HEK293T (cell line): ENCODE results near the gene USP17L15.
"Not testable (repeated sequence)": the region's sequence is repeated elsewhere in the genome, so short reads cannot be mapped to it uniquely, and the experiment has no call there.

ENCODE experiments used
- CTCF ChIA-PET: fragments of 350-600 bp; formaldehyde crosslinking; extraction: SDS; loops from one replicate; lab custom pipeline; 2021; ENCODE audit warnings: antibody characterized with exemption, inconsistent platforms; lab: Yijun Ruan, JAX
- POLR2A ChIA-PET: fragments of 350-600 bp; formaldehyde crosslinking; extraction: SDS; loops from one replicate; lab custom pipeline; 2020; ENCODE audit warnings: antibody characterized with exemption, inconsistent platforms; lab: Yijun Ruan, JAX
- DNase-seq: peaks from one replicate; pipeline ENCODE4 v3.0.0; 2012; ENCODE audit warnings: mixed read lengths; ENCODE audit errors: extremely low spot score

Gene USP17L15

GRCh38 chr4:9234085-9234484, at the start of gene USP17L15:
TSS of gene USP17L15 (plus strand) at chr4:9234385. CDS start at chr4:9234385, 0 bp downstream.
- POLR2A ChIA-PET, CTCF ChIA-PET, DNase-seq: not testable (repeated sequence)

- POLR2A ChIA-PET, DNase-seq, CTCF ChIA-PET: not testable (repeated sequence)
Observed at GRCh38 chr4:9210357-9210756, 23.8 kb upstream of the USP17L15 start, which contains the start of gene USP17L10. TSS of gene USP17L10 (plus strand) at chr4:9210657. CDS start at chr4:9210657, 0 bp downstream.

GRCh38 chr4:9214701-9215100, 19.5 kb upstream of the USP17L15 start:
- CTCF ChIA-PET, DNase-seq, POLR2A ChIA-PET: not testable (repeated sequence)

GRCh38 chr4:9215105-9215504, 19.1 kb upstream of the USP17L15 start, which contains the start of gene USP17L11:
TSS of gene USP17L11 (plus strand) at chr4:9215405. CDS start at chr4:9215405, 0 bp downstream.
- CTCF ChIA-PET, DNase-seq, POLR2A ChIA-PET: not testable (repeated sequence)

GRCh38 chr4:9219852-9220251, 14.3 kb upstream of the USP17L15 start, which contains the start of gene USP17L12:
TSS of gene USP17L12 (plus strand) at chr4:9220152. CDS start at chr4:9220152, 0 bp downstream.
- POLR2A ChIA-PET, DNase-seq, CTCF ChIA-PET: not testable (repeated sequence)

GRCh38 chr4:9224596-9224995, 9.6 kb upstream of the USP17L15 start, which contains the start of gene USP17L13:
TSS of gene USP17L13 (plus strand) at chr4:9224896. CDS start at chr4:9224896, 0 bp downstream.
- CTCF ChIA-PET, DNase-seq, POLR2A ChIA-PET: not testable (repeated sequence)

GRCh38 chr4:9230249-9230648, 3.9 kb upstream of the USP17L15 start:
- CTCF ChIA-PET, POLR2A ChIA-PET: not testable (repeated sequence)

GRCh38 chr4:9238461-9238860, 4.3 kb downstream of the USP17L15 start:
- CTCF ChIA-PET, POLR2A ChIA-PET: not testable (repeated sequence)

More at GRCh38 chr4:9230249-9230648, 3.9 kb upstream of the USP17L15 start:
- DNase-seq = not testable (repeated sequence)

GRCh38 chr4:9243579-9243978, 9.4 kb downstream of the USP17L15 start, which contains the start of gene USP17L17:
TSS of gene USP17L17 (plus strand) at chr4:9243879. CDS start at chr4:9243879, 0 bp downstream.
- DNase-seq, CTCF ChIA-PET, POLR2A ChIA-PET: not testable (repeated sequence)

More at GRCh38 chr4:9238461-9238860, 4.3 kb downstream of the USP17L15 start:
- DNase-seq = not testable (repeated sequence)

GRCh38 chr4:9247953-9248680, 13.9 kb downstream of the USP17L15 start, which contains the start of gene USP17L18:
TSS of gene USP17L18 (plus strand) at chr4:9248630. CDS start at chr4:9248630, 0 bp downstream.
- POLR2A ChIA-PET, DNase-seq, CTCF ChIA-PET: not testable (repeated sequence)

GRCh38 chr4:9253078-9253477, 18.9 kb downstream of the USP17L15 start, which contains the start of gene USP17L19:
TSS of gene USP17L19 (plus strand) at chr4:9253378. CDS start at chr4:9253378, 0 bp downstream.
- DNase-seq, CTCF ChIA-PET, POLR2A ChIA-PET: not testable (repeated sequence)

GRCh38 chr4:9257824-9258223, 23.6 kb downstream of the USP17L15 start, which contains the start of gene USP17L20:
TSS of gene USP17L20 (plus strand) at chr4:9258124. CDS start at chr4:9258124, 0 bp downstream.
- CTCF ChIA-PET, DNase-seq, POLR2A ChIA-PET: not testable (repeated sequence)

GRCh38 chr4:9262572-9262971, 28.4 kb downstream of the USP17L15 start, which contains the start of gene USP17L21:
TSS of gene USP17L21 (plus strand) at chr4:9262872. CDS start at chr4:9262872, 0 bp downstream.
- CTCF ChIA-PET, POLR2A ChIA-PET, DNase-seq: not testable (repeated sequence)

GRCh38 chr4:9267319-9267718, 33.1 kb downstream of the USP17L15 start, which contains the start of gene USP17L22:
TSS of gene USP17L22 (plus strand) at chr4:9267619. CDS start at chr4:9267619, 0 bp downstream.
- CTCF ChIA-PET, DNase-seq, POLR2A ChIA-PET: not testable (repeated sequence)

GRCh38 chr4:9271719-9272118, 37.5 kb downstream of the USP17L15 start:
- DNase-seq, CTCF ChIA-PET, POLR2A ChIA-PET: not testable (repeated sequence)
